ENCODE results near the gene LRIG2. TPM values are rescaled to one million over a fixed set of nuclear protein-coding genes. Genes with fewer than 3 reads are reported as not detected.

Gene LRIG2
- total and polyA plus RNA-seq, 2 of the 13 experiments (the other 11 are each of a cell fraction or from before 2014, with no cell fraction given), result 8.1 to 12.2 TPM

DNA sequence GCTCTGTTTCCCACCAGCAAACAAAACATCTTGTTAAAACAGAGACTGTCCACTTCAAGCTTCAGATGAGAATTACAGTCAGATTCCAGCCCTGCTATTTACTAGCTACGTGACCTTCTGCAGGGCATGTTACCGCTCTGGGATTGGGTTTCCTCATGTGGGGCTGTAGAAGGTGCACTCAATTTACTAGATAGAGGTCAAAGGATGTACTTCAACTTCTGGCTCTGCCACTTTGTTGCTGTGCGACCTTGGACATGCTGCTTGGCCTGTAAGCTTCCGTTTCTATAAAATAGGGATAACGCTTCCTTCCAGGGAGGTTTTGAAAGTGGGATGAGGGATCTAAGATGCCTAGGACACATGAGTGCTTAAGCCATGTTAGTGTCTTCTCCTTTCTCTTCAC, 46.0 kb upstream of the LRIG2 start (continued):
- TF ChIP-seq, protein P1, sequence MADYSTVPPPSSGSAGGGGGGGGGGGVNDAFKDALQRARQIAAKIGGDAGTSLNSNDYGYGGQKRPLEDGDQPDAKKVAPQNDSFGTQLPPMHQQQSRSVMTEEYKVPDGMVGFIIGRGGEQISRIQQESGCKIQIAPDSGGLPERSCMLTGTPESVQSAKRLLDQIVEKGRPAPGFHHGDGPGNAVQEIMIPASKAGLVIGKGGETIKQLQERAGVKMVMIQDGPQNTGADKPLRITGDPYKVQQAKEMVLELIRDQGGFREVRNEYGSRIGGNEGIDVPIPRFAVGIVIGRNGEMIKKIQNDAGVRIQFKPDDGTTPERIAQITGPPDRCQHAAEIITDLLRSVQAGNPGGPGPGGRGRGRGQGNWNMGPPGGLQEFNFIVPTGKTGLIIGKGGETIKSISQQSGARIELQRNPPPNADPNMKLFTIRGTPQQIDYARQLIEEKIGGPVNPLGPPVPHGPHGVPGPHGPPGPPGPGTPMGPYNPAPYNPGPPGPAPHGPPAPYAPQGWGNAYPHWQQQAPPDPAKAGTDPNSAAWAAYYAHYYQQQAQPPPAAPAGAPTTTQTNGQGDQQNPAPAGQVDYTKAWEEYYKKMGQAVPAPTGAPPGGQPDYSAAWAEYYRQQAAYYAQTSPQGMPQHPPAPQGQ (CRISPR knock-in tag; IDR thresholded peaks at IDR 0.05; ENCODE audit: borderline replicate concordance), result no peak
- TF ChIP-seq ZNF12 (CRISPR knock-in tag; IDR thresholded peaks at IDR 0.05) (no peak), ZNF713 (CRISPR knock-in tag; IDR thresholded peaks at IDR 0.05) (no peak), ZSCAN25 (CRISPR knock-in tag; IDR thresholded peaks at IDR 0.05) (peak; percentile 30; the same call in 1 of the 2 replicates), ZNF234 (CRISPR knock-in tag; conservative IDR thresholded peaks at IDR 0.05) (no peak), ATM (IDR thresholded peaks at IDR 0.05; ENCODE audit: borderline replicate concordance) (no peak), ZSCAN12 (CRISPR knock-in tag; IDR thresholded peaks at IDR 0.05) (no peak), ZNF816 (CRISPR knock-in tag; IDR thresholded peaks at IDR 0.05; ENCODE audit: borderline replicate concordance) (no peak), BCL6 (CRISPR knock-in tag; IDR thresholded peaks at IDR 0.05) (peak; percentile 92), FOXK1 (CRISPR knock-in tag; IDR thresholded peaks at IDR 0.05; ENCODE audit: borderline replicate concordance, low read depth) (peak; percentile 34; the same call in 1 of the 2 replicates)
- TF ChIP-seq, protein P2, sequence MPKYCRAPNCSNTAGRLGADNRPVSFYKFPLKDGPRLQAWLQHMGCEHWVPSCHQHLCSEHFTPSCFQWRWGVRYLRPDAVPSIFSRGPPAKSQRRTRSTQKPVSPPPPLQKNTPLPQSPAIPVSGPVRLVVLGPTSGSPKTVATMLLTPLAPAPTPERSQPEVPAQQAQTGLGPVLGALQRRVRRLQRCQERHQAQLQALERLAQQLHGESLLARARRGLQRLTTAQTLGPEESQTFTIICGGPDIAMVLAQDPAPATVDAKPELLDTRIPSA (CRISPR knock-in tag; IDR thresholded peaks at IDR 0.05; ENCODE audit: borderline replicate concordance), result no peak
- TF ChIP-seq, protein P3, sequence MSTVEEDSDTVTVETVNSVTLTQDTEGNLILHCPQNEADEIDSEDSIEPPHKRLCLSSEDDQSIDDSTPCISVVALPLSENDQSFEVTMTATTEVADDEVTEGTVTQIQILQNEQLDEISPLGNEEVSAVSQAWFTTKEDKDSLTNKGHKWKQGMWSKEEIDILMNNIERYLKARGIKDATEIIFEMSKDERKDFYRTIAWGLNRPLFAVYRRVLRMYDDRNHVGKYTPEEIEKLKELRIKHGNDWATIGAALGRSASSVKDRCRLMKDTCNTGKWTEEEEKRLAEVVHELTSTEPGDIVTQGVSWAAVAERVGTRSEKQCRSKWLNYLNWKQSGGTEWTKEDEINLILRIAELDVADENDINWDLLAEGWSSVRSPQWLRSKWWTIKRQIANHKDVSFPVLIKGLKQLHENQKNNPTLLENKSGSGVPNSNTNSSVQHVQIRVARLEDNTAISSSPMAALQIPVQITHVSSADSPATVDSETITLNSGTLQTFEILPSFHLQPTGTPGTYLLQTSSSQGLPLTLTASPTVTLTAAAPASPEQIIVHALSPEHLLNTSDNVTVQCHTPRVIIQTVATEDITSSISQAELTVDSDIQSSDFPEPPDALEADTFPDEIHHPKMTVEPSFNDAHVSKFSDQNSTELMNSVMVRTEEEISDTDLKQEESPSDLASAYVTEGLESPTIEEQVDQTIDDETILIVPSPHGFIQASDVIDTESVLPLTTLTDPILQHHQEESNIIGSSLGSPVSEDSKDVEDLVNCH (CRISPR knock-in tag; IDR thresholded peaks at IDR 0.05), result no peak
- TF ChIP-seq, protein P4, sequence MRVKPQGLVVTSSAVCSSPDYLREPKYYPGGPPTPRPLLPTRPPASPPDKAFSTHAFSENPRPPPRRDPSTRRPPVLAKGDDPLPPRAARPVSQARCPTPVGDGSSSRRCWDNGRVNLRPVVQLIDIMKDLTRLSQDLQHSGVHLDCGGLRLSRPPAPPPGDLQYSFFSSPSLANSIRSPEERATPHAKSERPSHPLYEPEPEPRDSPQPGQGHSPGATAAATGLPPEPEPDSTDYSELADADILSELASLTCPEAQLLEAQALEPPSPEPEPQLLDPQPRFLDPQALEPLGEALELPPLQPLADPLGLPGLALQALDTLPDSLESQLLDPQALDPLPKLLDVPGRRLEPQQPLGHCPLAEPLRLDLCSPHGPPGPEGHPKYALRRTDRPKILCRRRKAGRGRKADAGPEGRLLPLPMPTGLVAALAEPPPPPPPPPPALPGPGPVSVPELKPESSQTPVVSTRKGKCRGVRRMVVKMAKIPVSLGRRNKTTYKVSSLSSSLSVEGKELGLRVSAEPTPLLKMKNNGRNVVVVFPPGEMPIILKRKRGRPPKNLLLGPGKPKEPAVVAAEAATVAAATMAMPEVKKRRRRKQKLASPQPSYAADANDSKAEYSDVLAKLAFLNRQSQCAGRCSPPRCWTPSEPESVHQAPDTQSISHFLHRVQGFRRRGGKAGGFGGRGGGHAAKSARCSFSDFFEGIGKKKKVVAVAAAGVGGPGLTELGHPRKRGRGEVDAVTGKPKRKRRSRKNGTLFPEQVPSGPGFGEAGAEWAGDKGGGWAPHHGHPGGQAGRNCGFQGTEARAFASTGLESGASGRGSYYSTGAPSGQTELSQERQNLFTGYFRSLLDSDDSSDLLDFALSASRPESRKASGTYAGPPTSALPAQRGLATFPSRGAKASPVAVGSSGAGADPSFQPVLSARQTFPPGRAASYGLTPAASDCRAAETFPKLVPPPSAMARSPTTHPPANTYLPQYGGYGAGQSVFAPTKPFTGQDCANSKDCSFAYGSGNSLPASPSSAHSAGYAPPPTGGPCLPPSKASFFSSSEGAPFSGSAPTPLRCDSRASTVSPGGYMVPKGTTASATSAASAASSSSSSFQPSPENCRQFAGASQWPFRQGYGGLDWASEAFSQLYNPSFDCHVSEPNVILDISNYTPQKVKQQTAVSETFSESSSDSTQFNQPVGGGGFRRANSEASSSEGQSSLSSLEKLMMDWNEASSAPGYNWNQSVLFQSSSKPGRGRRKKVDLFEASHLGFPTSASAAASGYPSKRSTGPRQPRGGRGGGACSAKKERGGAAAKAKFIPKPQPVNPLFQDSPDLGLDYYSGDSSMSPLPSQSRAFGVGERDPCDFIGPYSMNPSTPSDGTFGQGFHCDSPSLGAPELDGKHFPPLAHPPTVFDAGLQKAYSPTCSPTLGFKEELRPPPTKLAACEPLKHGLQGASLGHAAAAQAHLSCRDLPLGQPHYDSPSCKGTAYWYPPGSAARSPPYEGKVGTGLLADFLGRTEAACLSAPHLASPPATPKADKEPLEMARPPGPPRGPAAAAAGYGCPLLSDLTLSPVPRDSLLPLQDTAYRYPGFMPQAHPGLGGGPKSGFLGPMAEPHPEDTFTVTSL (CRISPR knock-in tag; IDR thresholded peaks at IDR 0.05; ENCODE audit: borderline replicate concordance), result peak; percentile 79; the same call in 1 of the 2 replicates
- TF ChIP-seq, protein P5, sequence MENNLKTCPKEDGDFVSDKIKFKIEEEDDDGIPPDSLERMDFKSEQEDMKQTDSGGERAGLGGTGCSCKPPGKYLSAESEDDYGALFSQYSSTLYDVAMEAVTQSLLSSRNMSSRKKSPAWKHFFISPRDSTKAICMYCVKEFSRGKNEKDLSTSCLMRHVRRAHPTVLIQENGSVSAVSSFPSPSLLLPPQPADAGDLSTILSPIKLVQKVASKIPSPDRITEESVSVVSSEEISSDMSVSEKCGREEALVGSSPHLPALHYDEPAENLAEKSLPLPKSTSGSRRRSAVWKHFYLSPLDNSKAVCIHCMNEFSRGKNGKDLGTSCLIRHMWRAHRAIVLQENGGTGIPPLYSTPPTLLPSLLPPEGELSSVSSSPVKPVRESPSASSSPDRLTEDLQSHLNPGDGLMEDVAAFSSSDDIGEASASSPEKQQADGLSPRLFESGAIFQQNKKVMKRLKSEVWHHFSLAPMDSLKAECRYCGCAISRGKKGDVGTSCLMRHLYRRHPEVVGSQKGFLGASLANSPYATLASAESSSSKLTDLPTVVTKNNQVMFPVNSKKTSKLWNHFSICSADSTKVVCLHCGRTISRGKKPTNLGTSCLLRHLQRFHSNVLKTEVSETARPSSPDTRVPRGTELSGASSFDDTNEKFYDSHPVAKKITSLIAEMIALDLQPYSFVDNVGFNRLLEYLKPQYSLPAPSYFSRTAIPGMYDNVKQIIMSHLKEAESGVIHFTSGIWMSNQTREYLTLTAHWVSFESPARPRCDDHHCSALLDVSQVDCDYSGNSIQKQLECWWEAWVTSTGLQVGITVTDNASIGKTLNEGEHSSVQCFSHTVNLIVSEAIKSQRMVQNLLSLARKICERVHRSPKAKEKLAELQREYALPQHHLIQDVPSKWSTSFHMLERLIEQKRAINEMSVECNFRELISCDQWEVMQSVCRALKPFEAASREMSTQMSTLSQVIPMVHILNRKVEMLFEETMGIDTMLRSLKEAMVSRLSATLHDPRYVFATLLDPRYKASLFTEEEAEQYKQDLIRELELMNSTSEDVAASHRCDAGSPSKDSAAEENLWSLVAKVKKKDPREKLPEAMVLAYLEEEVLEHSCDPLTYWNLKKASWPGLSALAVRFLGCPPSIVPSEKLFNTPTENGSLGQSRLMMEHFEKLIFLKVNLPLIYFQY (CRISPR knock-in tag; IDR thresholded peaks at IDR 0.05; ENCODE audit: borderline replicate concordance), result no peak

Data from HepG2 (cell line).